Spleen (tissue), 7 donors: ENCODE measurements around the gene LARP7.
"Not testable (repeated sequence)": the region's sequence is repeated elsewhere in the genome, so short reads cannot be mapped to it uniquely, and the experiment has no call there.

Source experiments
- CTCF ChIP-seq, 11 experiments: fragments of 200-600 bp in 7 of 11; fragments of 450-650 bp in 4 of 11; sonication (generic) in 4 of 11; IDR thresholded peaks in 8 of 11; conservative IDR thresholded peaks in 3 of 11; 1 replicate in 7 of 11; 2 replicates in 4 of 11; pipeline versions ENCODE4 v1.4.0 to v1.8.0; 2016 to 2021; ENCODE audit warnings: antibody characterized with exemption in 11 of 11, inconsistent platforms in 4 of 11, mild to moderate bottlenecking in 1 of 11
- POLR2A ChIP-seq, 3 donors: fragments of 450-650 bp; IDR thresholded peaks; one replicate each; pipeline ENCODE4 v1.5.1; 2017; ENCODE audit warnings: antibody characterized with exemption in 3 of 3, mild to moderate bottlenecking in 1 of 3
- donor health status: DM: no; HTN: no; CAD: no; lungs with moderate emphysema.
- donor health status: DM: no; HTN: no; CAD: no.
- donor health status: DM: no; HTN: no; CAD: no.

- TF ChIP-seq CTCF (IDR thresholded peaks at IDR 0.05 in 8 of 11, conservative IDR thresholded peaks at IDR 0.05 in 3 of 11); POLR2A (IDR thresholded peaks at IDR 0.05): not testable (repeated sequence)
Observed at GRCh38 chr4:112656115-112656514, 19.2 kb downstream of the LARP7 start.
